Ascending aorta (tissue), 2 donors: ENCODE data around the gene SPAG17. TPM values are rescaled to one million over a fixed set of nuclear protein-coding genes. Genes with fewer than 3 reads are reported as not detected.

Experiments
- DNase-seq, 2 donors: peaks; one replicate each; pipeline ENCODE4 v3.0.0-alpha.2; 2019; ENCODE audit warnings: low spot score in 2 of 2
- H3K27ac ChIP-seq, 2 donors: fragments of 200-600 bp; sonication (generic); one replicate each; pipeline ENCODE4 v1.5.1; 2016 to 2017; ENCODE audit warnings: mild to moderate bottlenecking in 1 of 2
- H3K27me3 ChIP-seq: fragments of 200-600 bp; sonication (generic); one replicate; pipeline ENCODE4 v1.5.1; 2017
- H3K36me3 ChIP-seq, 2 donors: fragments of 200-600 bp; sonication (generic); one replicate each; pipeline ENCODE4 v1.5.1; 2016
- H3K4me1 ChIP-seq, 2 donors: fragments of 200-600 bp; sonication (generic); one replicate each; pipeline ENCODE4 v1.5.1; 2016 to 2017; ENCODE audit warnings: mild to moderate bottlenecking in 1 of 2
- H3K4me3 ChIP-seq, 2 donors: fragments of 200-600 bp; sonication (generic); one replicate each; pipeline ENCODE4 v1.5.1; 2016 to 2017; ENCODE audit warnings: mild to moderate bottlenecking in 1 of 2
- H3K9me3 ChIP-seq, 2 donors: fragments of 200-600 bp; sonication (generic); one replicate each; pipeline ENCODE4 v1.5.1; 2016
- CTCF ChIP-seq, 3 experiments: fragments of 200-600 bp in 2 of 3; fragments of 450-650 bp in 1 of 3; sonication (generic) in 2 of 3; IDR thresholded peaks; one replicate each; pipeline ENCODE4 v1.5.1; 2016 to 2019; ENCODE audit warnings: antibody characterized with exemption in 3 of 3, mild to moderate bottlenecking in 1 of 3, moderate library complexity in 1 of 3
- intact Hi-C: fragments of 100-400 bp; cut with DNase I; formaldehyde crosslinking; loops from one replicate; pipeline ENCODE4 v1.15.1; 2023
- total RNA-seq: library from RNA; depleted of rRNA; stranded (reverse); fragments of >200 nt; gene quantifications from one replicate; pipeline ENCODE4 v1.1.0, GENCODE V29; 2016

Gene SPAG17
- total RNA-seq, 1 donor from 2014 or later, result not detected

DNA sequence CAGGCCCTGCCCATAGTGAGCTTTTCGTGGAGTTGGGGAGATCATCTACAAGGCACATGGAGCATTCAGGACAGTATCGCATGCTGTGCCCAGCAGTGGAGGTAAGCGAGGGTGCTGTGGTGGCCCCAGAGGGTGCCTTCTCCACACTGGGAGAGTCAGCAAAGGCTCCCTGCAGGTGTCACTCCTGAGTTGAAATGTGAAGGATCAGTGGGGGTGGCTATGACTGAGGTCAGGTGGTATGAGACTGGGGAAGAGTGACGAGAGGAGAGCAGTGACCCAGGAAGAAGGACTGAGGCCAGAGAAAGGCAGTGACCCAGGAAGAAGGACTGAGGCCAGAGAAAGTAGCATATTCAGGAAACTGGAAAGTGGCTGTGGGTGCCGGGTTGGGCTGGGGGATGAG lies 53.0 kb downstream of the SPAG17 start:
- Histone ChIP-seq H3K27me3 (no peaks in the 10 kb centered on the region), H3K9me3 (no peaks in the 10 kb centered on the region), H3K4me1 (no peaks in the 10 kb centered on the region), H3K27ac (no peak overlapping the region), H3K4me3 (no peak overlapping the region), H3K36me3 (no peaks in the 10 kb centered on the region)
- intact Hi-C loops, result no loop called here
- no peak for TF ChIP-seq CTCF (IDR thresholded peaks at IDR 0.05)
- no peak for DNase-seq

- intact Hi-C loops, result no loop called here
- no peaks in the 10 kb centered on the region for H3K36me3 ChIP-seq
- H3K27ac ChIP-seq, result no peak overlapping the region
- no peak overlapping the region for H3K4me3 ChIP-seq
- no peak for TF ChIP-seq CTCF (IDR thresholded peaks at IDR 0.05)
- no peak for DNase-seq
- no peaks in the 10 kb centered on the region for H3K4me1 ChIP-seq
- H3K9me3 ChIP-seq, result no peaks in the 10 kb centered on the region
- H3K27me3 ChIP-seq, result no peaks in the 10 kb centered on the region
Measured at GRCh38 chr1:118128761-118129160, 56.3 kb downstream of the SPAG17 start.

DNA sequence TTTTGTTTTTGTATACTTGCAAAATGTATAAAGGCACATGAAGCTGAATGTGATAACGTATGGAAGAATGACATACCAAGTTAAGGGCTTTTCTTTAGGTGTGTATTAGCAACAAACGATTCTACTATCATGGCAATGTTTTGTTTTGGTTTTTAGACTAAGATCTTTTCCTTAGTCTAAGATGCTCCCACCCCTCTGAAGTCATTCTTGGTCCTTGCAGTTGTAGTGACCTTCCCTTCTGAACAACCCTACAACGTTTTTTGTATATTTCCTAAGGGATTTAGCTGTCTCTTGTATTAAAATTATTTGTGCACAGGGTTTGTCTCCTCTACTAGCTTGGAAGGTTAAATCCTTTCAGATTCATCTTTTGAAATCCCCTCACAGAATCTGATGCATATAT lies 61.0 kb downstream of the SPAG17 start:
- Histone ChIP-seq H3K36me3 (no peaks in the 10 kb centered on the region), H3K27ac (no peak overlapping the region), H3K4me1 (no peaks in the 10 kb centered on the region), H3K9me3 (no peaks in the 10 kb centered on the region), H3K27me3 (no peaks in the 10 kb centered on the region), H3K4me3 (no peak overlapping the region)
- no peak for DNase-seq
- intact Hi-C loops, result no loop called here
- no peak for TF ChIP-seq CTCF (IDR thresholded peaks at IDR 0.05)

- Histone ChIP-seq H3K9me3 (no peaks in the 10 kb centered on the region), H3K4me3 (no peak overlapping the region), H3K36me3 (no peaks in the 10 kb centered on the region), H3K4me1 (no peaks in the 10 kb centered on the region), H3K27ac (no peak overlapping the region), H3K27me3 (no peaks in the 10 kb centered on the region)
- no peak for TF ChIP-seq CTCF (IDR thresholded peaks at IDR 0.05)
- DNase-seq, result no peak
- intact Hi-C loops, result no loop called here
Measured at GRCh38 chr1:118123116-118123839, 61.8 kb downstream of the SPAG17 start.

GRCh38 chr1:118122234-118123004 lies 62.6 kb downstream of the SPAG17 start:
- no peaks in the 10 kb centered on the region for H3K27me3 ChIP-seq
- no peak for TF ChIP-seq CTCF (IDR thresholded peaks at IDR 0.05)
- H3K4me1 ChIP-seq, result no peaks in the 10 kb centered on the region
- no peak overlapping the region for H3K27ac ChIP-seq
- DNase-seq, result no peak
- intact Hi-C loops, result no loop called here
- H3K9me3 ChIP-seq, result no peaks in the 10 kb centered on the region
- H3K36me3 ChIP-seq, result no peaks in the 10 kb centered on the region
- no peak overlapping the region for H3K4me3 ChIP-seq
